ENCODE data around the gene PRKD1. TPM values are rescaled to one million over a fixed set of nuclear protein-coding genes. Genes with fewer than 3 reads are reported as not detected.
A peak's percentile ranks its signal among the peaks of the same experiment; 100 is the strongest.

PRKD1 gene
- total and polyA plus RNA-seq, 7 donors, result 0.65 to 2.5 (median 1.5) TPM

- Histone ChIP-seq H3K9me3 (no peaks in the 10 kb centered on the region), H3K4me1 (no peaks in the 10 kb centered on the region), H3K27me3 (ENCODE audit: insufficient read depth in 3 of 3, low read length in 2 of 3) (no peaks in the 10 kb centered on the region), H3K36me3 (ENCODE audit: insufficient read depth in 1 of 2, low read depth in 1 of 2) (no peaks in the 10 kb centered on the region), H3K4me3 (no peak overlapping the region), H3K27ac (no peak overlapping the region)
- intact Hi-C loops (cut with DNase I), result no loop called here
- 96 to 97% (median 97%) methylated on average over 26 of the region's 26 CpGs for WGBS, 3 donors
- no peak for TF ChIP-seq CTCF (IDR thresholded peaks at IDR 0.05)
- no peak for ATAC-seq
- DNase-seq, result no peak
These were observed 18.7 kb downstream of the PRKD1 start for GRCh38 chr14:29908652-29909577.

DNA sequence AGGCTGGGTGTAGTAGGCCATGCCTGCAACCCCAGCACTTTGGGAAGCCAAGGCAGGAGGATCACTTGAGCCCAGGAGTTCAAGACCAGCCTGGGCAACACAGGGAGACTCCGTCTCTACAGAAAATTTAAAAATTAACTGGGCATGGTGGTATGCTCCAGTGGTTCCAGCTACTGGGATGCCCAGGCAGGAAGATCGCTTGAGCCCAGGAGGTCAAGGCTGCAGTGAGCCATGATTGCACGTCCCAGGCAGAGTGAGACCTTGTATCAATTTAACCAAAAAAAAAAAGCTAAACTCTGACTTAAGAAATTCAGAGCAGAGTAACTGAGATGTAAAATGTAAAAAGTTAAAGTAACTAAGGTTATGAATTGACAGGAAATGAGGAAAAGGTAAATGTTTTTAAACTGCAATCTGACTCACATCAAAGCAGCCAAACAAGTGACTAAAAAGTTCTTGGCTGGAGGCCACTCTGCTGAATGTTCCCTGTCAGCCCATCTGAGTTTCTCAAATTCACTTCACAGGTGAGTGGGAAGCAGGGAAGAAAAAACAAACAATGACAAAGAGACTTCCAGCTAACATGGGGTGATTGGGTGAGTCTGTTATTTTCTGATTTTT lies 21.3 kb downstream of the PRKD1 start:
- Histone ChIP-seq H3K27ac (no peak overlapping the region), H3K36me3 (ENCODE audit: insufficient read depth in 1 of 2, low read depth in 1 of 2) (no peaks in the 10 kb centered on the region), H3K4me1 (no peaks in the 10 kb centered on the region), H3K27me3 (ENCODE audit: insufficient read depth in 3 of 3, low read length in 2 of 3) (no peaks in the 10 kb centered on the region), H3K4me3 (no peak overlapping the region), H3K9me3 (no peaks in the 10 kb centered on the region)
- intact Hi-C loops (cut with DNase I), result no loop called here
- ATAC-seq (peak in 1 of 4 donors; percentile 53), DNase-seq (no peak)
- WGBS, 3 donors, result 79 to 92% (median 87%) methylated on average over 3 of the region's 3 CpGs
- TF ChIP-seq CTCF (IDR thresholded peaks at IDR 0.05), result no peak

DNA sequence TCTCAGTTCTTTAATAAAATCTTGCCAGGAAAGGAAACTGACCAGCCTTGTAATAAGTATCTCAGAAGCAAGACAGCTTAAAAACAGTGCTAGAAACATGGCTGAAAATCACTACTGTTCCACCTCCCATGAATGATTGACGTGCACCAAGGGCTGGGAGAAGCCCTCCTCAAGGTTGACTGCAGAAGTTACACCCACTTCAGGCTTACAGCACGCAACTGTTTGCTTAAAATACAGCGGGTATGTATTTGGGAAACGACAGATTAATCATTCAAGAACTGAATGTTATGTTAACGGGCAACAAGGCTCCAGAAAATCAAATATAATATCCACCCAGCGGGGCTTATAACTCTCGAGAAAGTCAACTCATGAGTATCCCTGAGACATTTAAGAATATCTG lies 22.1 kb downstream of the PRKD1 start:
- 84 to 89% (median 84%) methylated on average over 7 of the region's 7 CpGs for WGBS, 3 donors
- H3K27me3 ChIP-seq (ENCODE audit: insufficient read depth in 3 of 3, low read length in 2 of 3), result no peaks in the 10 kb centered on the region
- no peak overlapping the region for H3K4me3 ChIP-seq
- no peak for DNase-seq
- no peak for TF ChIP-seq CTCF (IDR thresholded peaks at IDR 0.05)
- no peaks in the 10 kb centered on the region for H3K4me1 ChIP-seq
- H3K36me3 ChIP-seq (ENCODE audit: insufficient read depth in 1 of 2, low read depth in 1 of 2), result no peaks in the 10 kb centered on the region
- H3K9me3 ChIP-seq, result no peaks in the 10 kb centered on the region
- H3K27ac ChIP-seq, result no peak overlapping the region
- intact Hi-C loops (cut with DNase I), result no loop called here
- ATAC-seq, result no peak

DNA sequence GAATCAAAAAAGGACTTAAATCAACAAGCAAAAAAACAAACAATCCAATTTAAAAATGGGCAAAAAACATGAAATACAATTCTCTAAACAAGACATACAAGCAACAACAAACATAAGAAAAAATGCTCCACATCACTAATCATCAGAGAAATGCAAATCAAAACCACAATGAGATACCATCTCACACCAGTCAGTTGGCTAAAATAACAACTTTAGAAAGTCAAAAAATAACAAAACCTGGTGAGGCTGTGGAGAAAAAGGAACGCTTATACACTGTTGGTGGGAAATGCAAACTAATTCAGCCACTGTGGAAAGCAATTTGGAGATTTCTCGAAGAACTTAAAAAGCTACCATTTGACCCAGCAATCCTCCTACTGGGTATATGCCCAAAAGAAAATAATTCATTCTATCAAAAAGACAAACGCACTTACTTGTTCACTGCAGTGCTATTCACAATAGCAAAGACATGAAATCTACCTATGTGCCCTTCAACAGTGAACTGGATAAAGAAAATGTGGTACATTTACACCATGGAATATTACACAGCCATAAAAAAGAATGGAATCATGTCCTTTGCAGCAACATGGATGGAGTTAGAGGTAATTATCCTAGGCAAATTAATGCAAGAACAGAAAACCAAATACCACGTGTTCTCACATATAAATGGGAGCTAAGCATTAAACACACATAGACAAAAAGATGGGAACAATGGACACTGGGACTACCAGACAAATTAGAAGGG lies 26.9 kb downstream of the PRKD1 start:
- DNase-seq, result no peak
- no peak overlapping the region for H3K27ac ChIP-seq
- TF ChIP-seq CTCF (IDR thresholded peaks at IDR 0.05), result no peak
- H3K36me3 ChIP-seq (ENCODE audit: insufficient read depth in 1 of 2, low read depth in 1 of 2), result no peaks in the 10 kb centered on the region
- no peaks in the 10 kb centered on the region for H3K9me3 ChIP-seq
- no peaks in the 10 kb centered on the region for H3K27me3 ChIP-seq (ENCODE audit: insufficient read depth in 3 of 3, low read length in 2 of 3)
- intact Hi-C loops (cut with DNase I), result no loop called here
- H3K4me3 ChIP-seq, result no peak overlapping the region
- 93 to 96% (median 94%) methylated on average over 4 of the region's 4 CpGs for WGBS, 3 donors
- ATAC-seq, result no peak
- no peaks in the 10 kb centered on the region for H3K4me1 ChIP-seq
